ENCODE measurements around the gene TRAK1.

DNA sequence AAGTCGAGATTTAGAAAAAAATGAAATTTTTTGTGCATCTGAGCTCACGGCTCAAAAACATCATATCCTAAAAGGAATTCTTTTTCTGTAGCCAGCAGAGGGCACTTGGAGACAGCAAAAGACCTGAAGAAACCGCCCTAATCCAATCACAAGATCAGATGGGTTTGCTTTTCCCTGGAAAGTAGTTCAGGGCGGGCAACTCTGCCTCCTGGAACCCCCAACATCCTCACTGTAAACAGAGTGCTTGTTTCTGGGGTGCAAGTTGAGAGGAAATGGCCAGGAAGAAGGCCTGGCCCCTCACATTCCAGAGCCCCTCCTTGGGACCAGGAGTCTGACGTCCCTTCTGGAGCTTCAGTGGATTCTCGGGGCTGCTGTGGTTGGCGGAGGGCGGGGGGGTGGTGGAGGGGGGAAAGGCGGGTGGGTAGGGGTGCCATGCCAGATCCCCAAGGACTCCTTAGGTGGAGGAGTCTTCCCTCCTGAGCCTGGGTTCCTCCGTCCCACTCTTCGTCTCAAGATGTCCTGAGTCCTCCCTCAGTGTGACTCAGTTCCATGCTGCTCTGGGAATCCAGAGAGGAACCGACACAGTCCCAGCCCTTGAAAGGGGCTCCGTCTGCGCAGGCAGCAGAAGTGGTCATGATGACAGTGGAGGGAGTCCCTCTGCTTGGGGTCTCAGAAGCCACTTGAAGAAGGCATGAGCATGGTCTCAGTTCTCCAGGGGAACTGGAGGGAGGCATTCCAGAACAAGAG lies 139.0 kb downstream of the TRAK1 start:
- TF ChIP-seq, protein P1, sequence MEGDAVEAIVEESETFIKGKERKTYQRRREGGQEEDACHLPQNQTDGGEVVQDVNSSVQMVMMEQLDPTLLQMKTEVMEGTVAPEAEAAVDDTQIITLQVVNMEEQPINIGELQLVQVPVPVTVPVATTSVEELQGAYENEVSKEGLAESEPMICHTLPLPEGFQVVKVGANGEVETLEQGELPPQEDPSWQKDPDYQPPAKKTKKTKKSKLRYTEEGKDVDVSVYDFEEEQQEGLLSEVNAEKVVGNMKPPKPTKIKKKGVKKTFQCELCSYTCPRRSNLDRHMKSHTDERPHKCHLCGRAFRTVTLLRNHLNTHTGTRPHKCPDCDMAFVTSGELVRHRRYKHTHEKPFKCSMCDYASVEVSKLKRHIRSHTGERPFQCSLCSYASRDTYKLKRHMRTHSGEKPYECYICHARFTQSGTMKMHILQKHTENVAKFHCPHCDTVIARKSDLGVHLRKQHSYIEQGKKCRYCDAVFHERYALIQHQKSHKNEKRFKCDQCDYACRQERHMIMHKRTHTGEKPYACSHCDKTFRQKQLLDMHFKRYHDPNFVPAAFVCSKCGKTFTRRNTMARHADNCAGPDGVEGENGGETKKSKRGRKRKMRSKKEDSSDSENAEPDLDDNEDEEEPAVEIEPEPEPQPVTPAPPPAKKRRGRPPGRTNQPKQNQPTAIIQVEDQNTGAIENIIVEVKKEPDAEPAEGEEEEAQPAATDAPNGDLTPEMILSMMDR (IDR thresholded peaks at IDR 0.05) = peak; percentile 42 to 53 (median 47)
- no peak for TF ChIP-seq POLR2A (IDR thresholded peaks at IDR 0.05)
